ENCODE measurements around the gene GBX1. TPM values are rescaled to one million over a fixed set of nuclear protein-coding genes. Genes with fewer than 3 reads are reported as not detected.

Gene GBX1
- total RNA-seq, 1 experiment from 2014 or later, result not detected

- H3K4me3 Mint-ChIP-seq (ENCODE audit: unreplicated experiment), result no peak overlapping the region
- no TSS peak for BruUV-seq (replicated peaks)
- no peak overlapping the region for H3K27ac Mint-ChIP-seq (ENCODE audit: unreplicated experiment)
- no peaks in the 10 kb centered on the region for H3K27me3 Mint-ChIP-seq (ENCODE audit: insufficient read depth, unreplicated experiment)
- TF ChIP-seq CTCF (IDR thresholded peaks at IDR 0.05; ENCODE audit: insufficient read depth in 1 of 2, low read depth in 1 of 2, low read length in 1 of 2, severe bottlenecking in 1 of 2, unreplicated experiment in 1 of 2), result no peak
- no peak overlapping the region for H3K4me3 ChIP-seq (ENCODE audit: low read depth, low read length)
- H3K36me3 ChIP-seq (ENCODE audit: control insufficient read depth, insufficient read depth, low read length), result no peaks in the 10 kb centered on the region; the same call in 1 of the 2 replicates
- peaks cover 31% of the 10 kb centered on the region for H3K36me3 Mint-ChIP-seq (ENCODE audit: insufficient read depth, unreplicated experiment)
- POLR2A ChIA-PET, result no interaction called here
- H3K27me3 ChIP-seq (replicated peaks; ENCODE audit: control insufficient read depth, insufficient read depth, low read length), result no peaks in the 10 kb centered on the region
- H3K9me3 ChIP-seq, result no peaks in the 10 kb centered on the region
- intact Hi-C loops (cut with micrococcal nuclease; ENCODE audit: unreplicated experiment), result no loop called here
- no peaks in the 10 kb centered on the region for H3K4me1 ChIP-seq
- peak in 1 of 2 experiments; percentile 22 for DNase-seq
- CTCF ChIA-PET, result interaction anchor here (1.4 kb wide), 1 partner anchor 15 kb away, joined by 3 read pairs; no protein-coding TSS in a partner anchor
- H3K4me1 Mint-ChIP-seq (ENCODE audit: low read depth, unreplicated experiment), result no peaks in the 10 kb centered on the region
- H3K9me3 Mint-ChIP-seq (ENCODE audit: unreplicated experiment), result no peaks in the 10 kb centered on the region
These were observed 28.3 kb downstream of the GBX1 start for GRCh38 chr7:151139071-151139790.

- Histone ChIP-seq H3K4me3 (ENCODE audit: low read depth, low read length) (no peak overlapping the region), H3K9me3 (no peaks in the 10 kb centered on the region), H3K27me3 (replicated peaks; ENCODE audit: control insufficient read depth, insufficient read depth, low read length) (no peaks in the 10 kb centered on the region), H3K4me1 (no peaks in the 10 kb centered on the region), H3K36me3 (ENCODE audit: control insufficient read depth, insufficient read depth, low read length) (no peaks in the 10 kb centered on the region; the same call in 1 of the 2 replicates)
- H3K27me3 Mint-ChIP-seq (ENCODE audit: insufficient read depth, unreplicated experiment), result no peaks in the 10 kb centered on the region
- intact Hi-C loops (cut with micrococcal nuclease; ENCODE audit: unreplicated experiment), result no loop called here
- peak in 1 of 2 experiments; percentile 30 for DNase-seq
- no peak overlapping the region for H3K4me3 Mint-ChIP-seq (ENCODE audit: unreplicated experiment)
- ChIA-PET POLR2A (no interaction called here), CTCF (interaction anchor here (1.4 to 1.6 kb wide), 2 partner anchors 14 kb away, joined by 3 to 5 read pairs; no protein-coding TSS in a partner anchor)
- no peak overlapping the region for H3K27ac Mint-ChIP-seq (ENCODE audit: unreplicated experiment)
- no peaks in the 10 kb centered on the region for H3K4me1 Mint-ChIP-seq (ENCODE audit: low read depth, unreplicated experiment)
- BruUV-seq (replicated peaks), result no TSS peak
- no peak for TF ChIP-seq CTCF (IDR thresholded peaks at IDR 0.05; ENCODE audit: insufficient read depth in 1 of 2, low read depth in 1 of 2, low read length in 1 of 2, severe bottlenecking in 1 of 2, unreplicated experiment in 1 of 2)
- peaks cover 25% of the 10 kb centered on the region for H3K36me3 Mint-ChIP-seq (ENCODE audit: insufficient read depth, unreplicated experiment)
- no peaks in the 10 kb centered on the region for H3K9me3 Mint-ChIP-seq (ENCODE audit: unreplicated experiment)
These were observed 29.2 kb downstream of the GBX1 start for GRCh38 chr7:151138153-151138851.

GRCh38 chr7:151137791-151138152 lies 29.7 kb downstream of the GBX1 start:
- H3K27me3 ChIP-seq (replicated peaks; ENCODE audit: control insufficient read depth, insufficient read depth, low read length), result no peaks in the 10 kb centered on the region
- DNase-seq, result peak in 1 of 2 experiments; percentile 23
- ChIA-PET POLR2A (no interaction called here), CTCF (interaction anchor here (0.5 to 1.6 kb wide), 2 partner anchors 14 to 176 kb away, joined by 3 to 5 read pairs; no protein-coding TSS in a partner anchor)
- no peak for TF ChIP-seq CTCF (IDR thresholded peaks at IDR 0.05; ENCODE audit: insufficient read depth in 1 of 2, low read depth in 1 of 2, low read length in 1 of 2, severe bottlenecking in 1 of 2, unreplicated experiment in 1 of 2)
- H3K27ac Mint-ChIP-seq (ENCODE audit: unreplicated experiment), result no peak overlapping the region
- peaks cover 20% of the 10 kb centered on the region for H3K36me3 Mint-ChIP-seq (ENCODE audit: insufficient read depth, unreplicated experiment)
- H3K4me1 Mint-ChIP-seq (ENCODE audit: low read depth, unreplicated experiment), result no peaks in the 10 kb centered on the region
- H3K9me3 ChIP-seq, result no peaks in the 10 kb centered on the region
- no peaks in the 10 kb centered on the region for H3K27me3 Mint-ChIP-seq (ENCODE audit: insufficient read depth, unreplicated experiment)
- H3K36me3 ChIP-seq (ENCODE audit: control insufficient read depth, insufficient read depth, low read length), result no peaks in the 10 kb centered on the region; the same call in 1 of the 2 replicates
- no TSS peak for BruUV-seq (replicated peaks)
- H3K9me3 Mint-ChIP-seq (ENCODE audit: unreplicated experiment), result no peaks in the 10 kb centered on the region
- H3K4me1 ChIP-seq, result no peaks in the 10 kb centered on the region
- H3K4me3 Mint-ChIP-seq (ENCODE audit: unreplicated experiment), result no peak overlapping the region
- no peak overlapping the region for H3K4me3 ChIP-seq (ENCODE audit: low read depth, low read length)
- intact Hi-C loops (cut with micrococcal nuclease; ENCODE audit: unreplicated experiment), result no loop called here
